Activated CD4-positive, alpha-beta T cell treated with anti-CD3 and anti-CD28 coated beads for 36 hours (primary cell): ENCODE data around the gene GRHPR. TPM values are rescaled to one million over a fixed set of nuclear protein-coding genes. Genes with fewer than 3 reads are reported as not detected.
A peak's percentile ranks its signal among the peaks of the same experiment; 100 is the strongest.
"Not testable (repeated sequence)": the region's sequence is repeated elsewhere in the genome, so short reads cannot be mapped to it uniquely, and the experiment has no call there.

Source experiments
- ATAC-seq: fragments of 200-7000 bp; cut with Tn5 transposase; one replicate; pipeline ENCODE4 v1.10.0; 2021; ENCODE audit warnings: mild to moderate bottlenecking, moderate library complexity
- CTCF ChIA-PET: fragments of 350-600 bp; sonication (Branson Sonifier 250); formaldehyde crosslinking; loops from one replicate; lab custom pipeline; 2021; ENCODE audit warnings: antibody characterized with exemption; lab: Charles Lee
- POLR2A ChIA-PET: fragments of 350-600 bp; sonication (Branson Sonifier 250); formaldehyde crosslinking; loops from one replicate; lab custom pipeline; 2021; ENCODE audit warnings: antibody characterized with exemption, inconsistent platforms; lab: Charles Lee
- DNase-seq: peaks from one replicate; pipeline ENCODE4 v3.0.0-alpha.2; 2020
- H3K27ac Mint-ChIP-seq: one replicate; pipeline ENCODE4 v1.8.0; 2021; ENCODE audit warnings: mixed read lengths
- H3K27me3 Mint-ChIP-seq: one replicate; pipeline ENCODE4 v1.8.0; 2021; ENCODE audit warnings: mixed read lengths
- H3K36me3 Mint-ChIP-seq: one replicate; pipeline ENCODE4 v1.8.0; 2021; ENCODE audit warnings: low read depth, mixed read lengths
- H3K4me1 Mint-ChIP-seq: one replicate; pipeline ENCODE4 v1.8.0; 2021; ENCODE audit warnings: mixed read lengths
- H3K4me3 Mint-ChIP-seq: one replicate; pipeline ENCODE4 v1.8.0; 2021; ENCODE audit warnings: mild to moderate bottlenecking, moderate library complexity, mixed read lengths
- H3K9me3 Mint-ChIP-seq: one replicate; pipeline ENCODE4 v1.8.0; 2021; ENCODE audit warnings: low read depth, mixed read lengths
- intact Hi-C, 2 experiments: fragments of 100-400 bp; cut with DNase I in 1 of 2; cut with micrococcal nuclease in 1 of 2; formaldehyde crosslinking; loops; one replicate each; pipeline versions ENCODE4 v1.14.2 to v1.15.1; 2022 to 2024; cut with DNase I, micrococcal nuclease
- total RNA-seq, 2 experiments: library from RNA; stranded (reverse); gene quantifications; one replicate each; pipeline ENCODE4 v1.2.3, GENCODE V29; 2021

Gene GRHPR
- total RNA-seq, 2 experiments from 2014 or later = 69.1 to 74.4 TPM

GRCh38 chr9:37382982-37383357 lies 39.5 kb upstream of the GRHPR start:
- ATAC-seq (no peak), DNase-seq (no peak)
- no peaks in the 10 kb centered on the region for H3K27me3 Mint-ChIP-seq
- H3K4me1 Mint-ChIP-seq = no peaks in the 10 kb centered on the region
- ChIA-PET CTCF (interaction anchor here (0.7 kb wide), 1 partner anchor 18 kb away, joined by 3 read pairs; no protein-coding TSS in a partner anchor), POLR2A (interaction anchor here (0.7 kb wide), 1 partner anchor 293 kb away, joined by 4 read pairs; no protein-coding TSS in a partner anchor)
- H3K9me3 Mint-ChIP-seq = no peaks in the 10 kb centered on the region
- H3K27ac Mint-ChIP-seq = no peak overlapping the region
- H3K4me3 Mint-ChIP-seq = no peak overlapping the region
- no peaks in the 10 kb centered on the region for H3K36me3 Mint-ChIP-seq
- intact Hi-C loops = no loop called here

- H3K27me3 Mint-ChIP-seq = no peaks in the 10 kb centered on the region
These were observed 39.1 kb upstream of the GRHPR start for GRCh38 chr9:37383393-37383792.

GRCh38 chr9:37383876-37384746 lies 38.4 kb upstream of the GRHPR start:
- no peak overlapping the region for H3K27ac Mint-ChIP-seq
- H3K4me1 Mint-ChIP-seq = no peaks in the 10 kb centered on the region
- ATAC-seq = no peak
- H3K27me3 Mint-ChIP-seq = no peaks in the 10 kb centered on the region
- H3K9me3 Mint-ChIP-seq = no peaks in the 10 kb centered on the region
- ChIA-PET CTCF (no interaction called here), POLR2A (no interaction called here)
- intact Hi-C loops = no loop called here
- no peak overlapping the region for H3K4me3 Mint-ChIP-seq
- no peaks in the 10 kb centered on the region for H3K36me3 Mint-ChIP-seq
- DNase-seq = no peak

More at GRCh38 chr9:37383393-37383792, 39.1 kb upstream of the GRHPR start:
- ATAC-seq (no peak), DNase-seq (no peak)
- no peaks in the 10 kb centered on the region for H3K9me3 Mint-ChIP-seq
- CTCF ChIA-PET = no interaction called here
- no peak overlapping the region for H3K27ac Mint-ChIP-seq
- POLR2A ChIA-PET = no interaction called here
- no peak overlapping the region for H3K4me3 Mint-ChIP-seq
- H3K36me3 Mint-ChIP-seq = no peaks in the 10 kb centered on the region
- no peaks in the 10 kb centered on the region for H3K4me1 Mint-ChIP-seq
- intact Hi-C loops = no loop called here

GRCh38 chr9:37385286-37385685 lies 37.2 kb upstream of the GRHPR start:
- H3K4me3 Mint-ChIP-seq = no peak overlapping the region
- H3K27ac Mint-ChIP-seq = no peak overlapping the region
- H3K36me3 Mint-ChIP-seq = no peaks in the 10 kb centered on the region
- DNase-seq (no peak), ATAC-seq (no peak)
- ChIA-PET CTCF (interaction anchor here (0.8 kb wide), 1 partner anchor 12 kb away, joined by 4 read pairs; no protein-coding TSS in a partner anchor), POLR2A (no interaction called here)
- H3K9me3 Mint-ChIP-seq = no peaks in the 10 kb centered on the region
- H3K27me3 Mint-ChIP-seq = no peaks in the 10 kb centered on the region
- intact Hi-C loops = no loop called here
- no peaks in the 10 kb centered on the region for H3K4me1 Mint-ChIP-seq

- ChIA-PET CTCF (interaction anchor here (0.6 kb wide), 2 partner anchors 72 to 394 kb away, joined by 3 read pairs; no protein-coding TSS in a partner anchor), POLR2A (no interaction called here)
- Mint-ChIP-seq H3K4me3 (no peak overlapping the region), H3K27me3 (no peaks in the 10 kb centered on the region), H3K27ac (no peak overlapping the region), H3K4me1 (no peaks in the 10 kb centered on the region), H3K9me3 (no peaks in the 10 kb centered on the region), H3K36me3 (no peaks in the 10 kb centered on the region)
- no peak for ATAC-seq
- intact Hi-C loops = no loop called here
- no peak for DNase-seq
These were observed 35.5 kb upstream of the GRHPR start for GRCh38 chr9:37386988-37387387.

- CTCF ChIA-PET = interaction anchor here (0.6 to 1.6 kb wide), 3 partner anchors 20 to 395 kb away, joined by 3 to 4 read pairs (median 3); no protein-coding TSS in a partner anchor
These were observed 31.7 kb upstream of the GRHPR start for GRCh38 chr9:37390759-37391158.

GRCh38 chr9:37392272-37392671 lies 30.2 kb upstream of the GRHPR start:
- no peak for ATAC-seq
- H3K4me3 Mint-ChIP-seq = no peak overlapping the region
- intact Hi-C loops = no loop called here
- no peaks in the 10 kb centered on the region for H3K36me3 Mint-ChIP-seq
- no peaks in the 10 kb centered on the region for H3K4me1 Mint-ChIP-seq
- no peak for DNase-seq
- H3K27me3 Mint-ChIP-seq = no peaks in the 10 kb centered on the region
- CTCF ChIA-PET = interaction anchor here (0.9 to 1.5 kb wide), 6 partner anchors 11 to 519 kb away, joined by 3 read pairs; no protein-coding TSS in a partner anchor
- no peaks in the 10 kb centered on the region for H3K9me3 Mint-ChIP-seq
- no peak overlapping the region for H3K27ac Mint-ChIP-seq
- POLR2A ChIA-PET = no interaction called here

More at GRCh38 chr9:37390759-37391158, 31.7 kb upstream of the GRHPR start:
- intact Hi-C loops = loop anchor here (1.0 kb wide), 2 partner anchors 394 to 395 kb away; no protein-coding TSS in a partner anchor
- no peak overlapping the region for H3K27ac Mint-ChIP-seq
- H3K27me3 Mint-ChIP-seq = no peaks in the 10 kb centered on the region
- DNase-seq = peak; percentile 67
- POLR2A ChIA-PET = no interaction called here
- H3K4me1 Mint-ChIP-seq = no peaks in the 10 kb centered on the region
- H3K4me3 Mint-ChIP-seq = no peak overlapping the region
- no peak for ATAC-seq
- H3K9me3 Mint-ChIP-seq = no peaks in the 10 kb centered on the region
- H3K36me3 Mint-ChIP-seq = no peaks in the 10 kb centered on the region

- intact Hi-C loops = no loop called here
- H3K4me3 Mint-ChIP-seq = no peak overlapping the region
- no peak overlapping the region for H3K27ac Mint-ChIP-seq
- H3K4me1 Mint-ChIP-seq = no peaks in the 10 kb centered on the region
- H3K36me3 Mint-ChIP-seq = no peaks in the 10 kb centered on the region
- H3K9me3 Mint-ChIP-seq = no peaks in the 10 kb centered on the region
- DNase-seq (no peak), ATAC-seq (no peak)
- no peaks in the 10 kb centered on the region for H3K27me3 Mint-ChIP-seq
- ChIA-PET CTCF (interaction anchor here (0.7 to 1.2 kb wide), 2 partner anchors 9 to 19 kb away, joined by 3 to 5 read pairs; no protein-coding TSS in a partner anchor), POLR2A (interaction anchor here (0.6 kb wide), 1 partner anchor 109 kb away, joined by 4 read pairs; no protein-coding TSS in a partner anchor)
These were observed 27.3 kb upstream of the GRHPR start for GRCh38 chr9:37395229-37395628.

- intact Hi-C loops = no loop called here
- H3K9me3 Mint-ChIP-seq = no peaks in the 10 kb centered on the region
- POLR2A ChIA-PET = no interaction called here
These were observed 26.8 kb upstream of the GRHPR start for GRCh38 chr9:37395663-37396062.

GRCh38 chr9:37397948-37398347 lies 24.5 kb upstream of the GRHPR start:
- H3K27ac Mint-ChIP-seq, H3K9me3 Mint-ChIP-seq, DNase-seq, H3K36me3 Mint-ChIP-seq, H3K4me1 Mint-ChIP-seq, H3K4me3 Mint-ChIP-seq, H3K27me3 Mint-ChIP-seq, POLR2A ChIA-PET, ATAC-seq, intact Hi-C loops: not testable (repeated sequence)
- CTCF ChIA-PET = interaction anchor here (0.6 kb wide), 1 partner anchor 710 kb away, joined by 3 read pairs; no protein-coding TSS in a partner anchor

More at GRCh38 chr9:37395663-37396062, 26.8 kb upstream of the GRHPR start:
- DNase-seq (no peak), ATAC-seq (no peak)
- no peaks in the 10 kb centered on the region for H3K27me3 Mint-ChIP-seq
- CTCF ChIA-PET = interaction anchor here (0.6 to 1.2 kb wide), 3 partner anchors 10 to 31 kb away, joined by 3 to 5 read pairs (median 3); no protein-coding TSS in a partner anchor
- no peaks in the 10 kb centered on the region for H3K36me3 Mint-ChIP-seq
- H3K4me3 Mint-ChIP-seq = no peak overlapping the region
- H3K4me1 Mint-ChIP-seq = no peaks in the 10 kb centered on the region
- H3K27ac Mint-ChIP-seq = no peak overlapping the region

GRCh38 chr9:37398464-37399025 lies 24.0 kb upstream of the GRHPR start:
- CTCF ChIA-PET = interaction anchor here (0.6 kb wide), 1 partner anchor 710 kb away, joined by 3 read pairs; no protein-coding TSS in a partner anchor
- DNase-seq (no peak), ATAC-seq (no peak)
- Mint-ChIP-seq H3K9me3 (no peaks in the 10 kb centered on the region), H3K27ac (no peak overlapping the region), H3K27me3 (no peaks in the 10 kb centered on the region), H3K4me3 (no peak overlapping the region), H3K36me3 (no peaks in the 10 kb centered on the region), H3K4me1 (peaks cover 5% of the 10 kb centered on the region)
- intact Hi-C loops = no loop called here
- POLR2A ChIA-PET = no interaction called here
